Heart left ventricle (tissue), 13 donors: ENCODE data around the gene PCDHB11.
"Not testable (repeated sequence)": the region's sequence is repeated elsewhere in the genome, so short reads cannot be mapped to it uniquely, and the experiment has no call there.

ENCODE experiments used
- POLR2A ChIP-seq, 2 donors: fragments of 450-650 bp; IDR thresholded peaks; one replicate each; pipeline ENCODE4 v1.6.1; 2017; ENCODE audit warnings: antibody characterized with exemption in 2 of 2, mild to moderate bottlenecking in 2 of 2, moderate library complexity in 2 of 2
- TF ChIP-seq, protein P1 (sequence below), 12 donors: fragments of 200-600 bp; sonication (generic) in 4 of 12; IDR thresholded peaks; one replicate each; pipeline versions ENCODE4 v1.5.0 to v1.8.0; 2018 to 2022; ENCODE audit warnings: antibody characterized with exemption in 12 of 12, mild to moderate bottlenecking in 5 of 12
- donor health status: ischemic (EF 13 %, LVEDD 7.1; RV severe dilation, severe dysfunction).
- donor health status: DM: no; HTN: yes; CAD: no.
- donor health status: DM: no; HTN: no; CAD: no.
- donor health status: ischemic (EF 25% LVEDD 6.9; RV normal size, moderate dysfunction).
- donor health status: ischemic (EF 25% LVEDD 5.7; RV mildly dilated, moderate dysfunction).
- donor health status: ischemic (EF 35%, LVEDD 5.7; RV mildly dilated, moderate dysfunction).
- donor health status: nonischemic (EF 11% LVEDD 7.7; RV severe dilation, severe dysfunction).
- donor health status: DM: yes; HTN: yes; CAD: no.
- donor health status: PGD.
- donor health status: ischemic (EF 29% LVEDD 5.4; RV normal size, mild dysfunction).
- donor health status: nonischemic (EF 23%, LVEDD 6.1; RV moderate dilation, normal function).

DNA sequence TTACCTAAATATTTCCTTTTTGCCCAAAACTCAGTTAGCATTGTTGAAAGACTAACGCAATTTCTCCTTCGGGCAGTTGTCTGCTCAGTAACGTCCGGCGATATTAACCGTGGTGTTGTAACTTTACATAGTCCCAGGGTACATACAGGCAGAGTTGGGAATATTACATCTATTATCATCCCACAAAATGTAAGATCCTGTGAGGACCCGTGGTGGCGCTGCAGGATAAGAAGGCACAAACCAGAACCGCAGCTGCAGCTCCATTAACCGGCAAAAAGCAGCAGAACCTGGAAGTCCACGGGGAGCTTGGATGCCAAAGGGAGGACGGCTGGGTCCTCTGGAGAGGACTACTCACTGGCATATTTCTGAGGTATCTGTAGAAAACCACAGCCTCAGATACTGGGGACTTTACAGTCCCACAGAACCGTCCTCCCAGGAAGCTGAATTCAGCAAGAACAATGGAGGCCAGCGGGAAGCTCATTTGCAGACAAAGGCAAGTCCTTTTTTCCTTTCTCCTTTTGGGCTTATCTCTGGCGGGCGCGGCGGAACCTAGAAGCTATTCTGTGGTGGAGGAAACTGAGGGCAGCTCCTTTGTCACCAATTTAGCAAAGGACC lies 21.7 kb upstream of the PCDHB11 start, which contains the start of gene PCDHB8:
- TF ChIP-seq, protein P1, sequence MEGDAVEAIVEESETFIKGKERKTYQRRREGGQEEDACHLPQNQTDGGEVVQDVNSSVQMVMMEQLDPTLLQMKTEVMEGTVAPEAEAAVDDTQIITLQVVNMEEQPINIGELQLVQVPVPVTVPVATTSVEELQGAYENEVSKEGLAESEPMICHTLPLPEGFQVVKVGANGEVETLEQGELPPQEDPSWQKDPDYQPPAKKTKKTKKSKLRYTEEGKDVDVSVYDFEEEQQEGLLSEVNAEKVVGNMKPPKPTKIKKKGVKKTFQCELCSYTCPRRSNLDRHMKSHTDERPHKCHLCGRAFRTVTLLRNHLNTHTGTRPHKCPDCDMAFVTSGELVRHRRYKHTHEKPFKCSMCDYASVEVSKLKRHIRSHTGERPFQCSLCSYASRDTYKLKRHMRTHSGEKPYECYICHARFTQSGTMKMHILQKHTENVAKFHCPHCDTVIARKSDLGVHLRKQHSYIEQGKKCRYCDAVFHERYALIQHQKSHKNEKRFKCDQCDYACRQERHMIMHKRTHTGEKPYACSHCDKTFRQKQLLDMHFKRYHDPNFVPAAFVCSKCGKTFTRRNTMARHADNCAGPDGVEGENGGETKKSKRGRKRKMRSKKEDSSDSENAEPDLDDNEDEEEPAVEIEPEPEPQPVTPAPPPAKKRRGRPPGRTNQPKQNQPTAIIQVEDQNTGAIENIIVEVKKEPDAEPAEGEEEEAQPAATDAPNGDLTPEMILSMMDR (IDR thresholded peaks at IDR 0.05), result peak in 5 of 12 donors; percentile 5 to 52 (median 8)
- not testable (repeated sequence) for TF ChIP-seq POLR2A (IDR thresholded peaks at IDR 0.05)
